GM23248 (cell line): Measurements from ENCODE around the gene DCAF4.

ENCODE experiments used
- EZH2 ChIP-seq: fragments of 200-600 bp; sonication (generic); IDR thresholded peaks from 2 replicates; pipeline ENCODE4 v1.6.1; 2018; ENCODE audit warnings: antibody characterized with exemption, mild to moderate bottlenecking; ENCODE audit not compliant: insufficient read depth, poor library complexity, severe bottlenecking
- EZH2phosphoT487 ChIP-seq: fragments of 200-600 bp; sonication (generic); IDR thresholded peaks from 2 replicates; pipeline ENCODE4 v1.6.1; 2018; ENCODE audit warnings: antibody characterized with exemption, moderate library complexity, mild to moderate bottlenecking, low read depth; ENCODE audit not compliant: insufficient read depth

DNA sequence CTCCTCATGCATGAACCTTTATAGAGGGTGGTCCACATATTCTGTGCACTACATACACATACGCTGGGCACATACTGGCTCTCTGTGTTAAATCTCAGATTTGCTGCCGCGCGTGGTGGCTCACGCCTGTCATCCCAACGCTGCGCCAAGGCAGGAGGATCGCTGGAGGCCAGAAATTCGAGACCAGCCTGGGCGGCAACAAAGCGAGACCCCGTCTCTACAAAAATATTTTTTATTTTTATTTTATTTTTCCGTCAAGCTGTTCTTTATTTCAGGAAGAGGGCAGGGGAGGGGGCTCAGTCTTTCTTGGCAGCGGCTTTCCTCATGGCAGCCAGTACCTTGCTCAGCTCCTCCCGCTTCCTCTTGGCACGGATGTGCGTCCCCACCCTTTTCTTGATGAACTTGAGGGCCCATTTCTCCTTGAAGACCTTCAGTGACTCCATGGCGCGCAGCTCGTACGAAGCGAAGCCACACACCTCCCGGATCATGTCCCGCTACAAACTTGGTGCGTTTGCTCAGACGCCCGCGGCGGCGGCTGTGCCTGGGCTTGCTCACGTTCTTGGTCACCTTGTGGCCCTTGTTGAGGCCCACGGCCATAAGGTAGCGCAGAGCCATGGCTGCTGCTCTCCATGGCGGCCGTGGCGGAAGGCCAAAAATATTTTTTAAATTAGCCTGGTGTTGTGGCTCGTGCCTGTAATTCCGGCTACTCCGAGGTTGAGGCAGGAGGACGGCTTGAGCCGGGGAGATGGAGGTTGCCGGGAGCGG lies 3.2 kb downstream of the DCAF4 start:
- TF ChIP-seq EZH2 (no peak), EZH2phosphoT487 (no peak)
